K562 (cell line): ENCODE measurements around the gene HAP1. TPM values are rescaled to one million over a fixed set of nuclear protein-coding genes. Genes with fewer than 3 reads are reported as not detected.

Experiments
- EP400 ChIP-seq: fragments of 450-650 bp; IDR thresholded peaks from 2 replicates; pipeline ENCODE4 v1.6.1; 2017; ENCODE audit warnings: antibody characterized with exemption, mild to moderate bottlenecking, moderate library complexity
- FOXP1 ChIP-seq: sonication (generic); formaldehyde crosslinking; IDR thresholded peaks from 2 replicates; pipeline ENCODE4 v1.8.0; 2022; ENCODE audit warnings: mild to moderate bottlenecking, missing genetic modification reagents
- FOXP4 ChIP-seq: sonication (generic); formaldehyde crosslinking; IDR thresholded peaks from 2 replicates; pipeline ENCODE4 v1.8.0; 2022; ENCODE audit warnings: mild to moderate bottlenecking, missing genetic modification reagents, borderline replicate concordance
- GATAD2B ChIP-seq: fragments of 450-650 bp; IDR thresholded peaks from 2 replicates; pipeline ENCODE4 v1.6.1; 2017; ENCODE audit warnings: mild to moderate bottlenecking, borderline replicate concordance
- HDAC2 ChIP-seq: fragments of 450-650 bp; IDR thresholded peaks from 2 replicates; pipeline ENCODE4 v1.6.1; 2016; ENCODE audit warnings: mild to moderate bottlenecking
- IRF2 ChIP-seq: sonication (generic); formaldehyde crosslinking; IDR thresholded peaks from 2 replicates; pipeline ENCODE4 v1.8.1; 2022; ENCODE audit warnings: mild to moderate bottlenecking, missing genetic modification reagents
- KAT8 ChIP-seq: fragments of 450-650 bp; IDR thresholded peaks from 2 replicates; pipeline ENCODE4 v1.6.1; 2016; ENCODE audit warnings: low read depth, mild to moderate bottlenecking
- MCM3 ChIP-seq: fragments of 450-650 bp; IDR thresholded peaks from 2 replicates; pipeline ENCODE4 v1.6.1; 2016
- SMARCE1 ChIP-seq: fragments of 450-650 bp; IDR thresholded peaks from 2 replicates; pipeline ENCODE4 v1.7.1; 2016; ENCODE audit warnings: mild to moderate bottlenecking
- SPI1 ChIP-seq: IDR thresholded peaks from 2 replicates; pipeline ENCODE4 v1.6.1; 2011; ENCODE audit warnings: low read depth, low read length, control low read depth, borderline replicate concordance
- TBL1XR1 ChIP-seq, 2 experiments: IDR thresholded peaks; 2 replicates each; pipeline ENCODE4 v1.6.1; 2012; ENCODE audit warnings: improper control_type of control experiment in 2 of 2, low read length in 2 of 2, mild to moderate bottlenecking in 1 of 2
- THRAP3 ChIP-seq: fragments of 450-650 bp; IDR thresholded peaks from 2 replicates; pipeline ENCODE4 v1.6.1; 2016; ENCODE audit warnings: mild to moderate bottlenecking, inconsistent platforms, borderline replicate concordance
- VEZF1 ChIP-seq: fragments of 200-800 bp; sonication (Bioruptor generic); IDR thresholded peaks from 2 replicates; pipeline ENCODE4 v1.6.1; 2017; ENCODE audit warnings: missing genetic modification characterization, missing compliant biosample characterization
- ZKSCAN1 ChIP-seq: fragments of 150-350 bp; IDR thresholded peaks from 2 replicates; pipeline ENCODE4 v1.6.1; 2016; ENCODE audit warnings: low read depth, low read length
- ZNF280B ChIP-seq: fragments of 250-450 bp; sonication (Bioruptor Pico); IDR thresholded peaks from 2 replicates; pipeline ENCODE4 v1.5.1; 2021; ENCODE audit warnings: mild to moderate bottlenecking
- ZNF316 ChIP-seq: fragments of 450-650 bp; IDR thresholded peaks from 2 replicates; pipeline ENCODE4 v1.6.1; 2016
- ZNF512 ChIP-seq: IDR thresholded peaks from 2 replicates; pipeline ENCODE4 v1.6.1; 2016; ENCODE audit warnings: missing genetic modification characterization, missing compliant biosample characterization
- polyA plus RNA-seq, 8 experiments: library from polyadenylated mRNA; depleted of rRNA in 4 of 8; stranded (reverse) in 5 of 8; unstranded in 3 of 8; fragments of >200 nt; fragmentation: Nextera tagmentation in 2 of 8; fragmentation: Illumina TruSeq in 1 of 8; extraction: Ambion mirVana in 2 of 8; extraction: Trizol in 1 of 8; gene quantifications; 2 replicates each; pipeline versions ENCODE4 v1.2.1 to v1.2.3, GENCODE V29; 2011 to 2014; ENCODE audit warnings: inconsistent platforms in 1 of 8, missing spikeins in 1 of 8
- total RNA-seq, 7 experiments: library from RNA; depleted of rRNA in 6 of 7; stranded (reverse); fragments of >200 nt in 6 of 7; fragmentation: Illumina TruSeq in 2 of 7; extraction: Trizol in 2 of 7; gene quantifications; 2 replicates each; pipeline versions ENCODE4 v1.2.1 to v1.2.3, GENCODE V29; 2011 to 2021; ENCODE audit warnings: low replicate concordance in 1 of 7

The HAP1 gene
- total and polyA plus RNA-seq, 9 of the 15 experiments (the other 6 are each of a cell fraction or from before 2014, with no cell fraction given): under 0.01 to 0.09 (median 0.04) TPM; not detected in 6

- TF ChIP-seq VEZF1 (CRISPR knock-in tag) (no peak), KAT8 (no peak), SMARCE1 (no peak), IRF2 (no peak), ZKSCAN1 (peak; percentile 69), MCM3 (no peak), FOXP1 (CRISPR knock-in tag) (no peak), THRAP3 (peak; percentile 98), HDAC2 (no peak), TBL1XR1 (IDR thresholded peaks at IDR 0.05; ENCODE audit: low read length in 2 of 2) (peak in 1 of 2 experiments; percentile 93), ZNF280B (CRISPR knock-in tag) (peak; percentile 95), SPI1 (no peak), ZNF316 (peak; percentile 95), FOXP4 (CRISPR knock-in tag) (no peak), GATAD2B (peak; percentile 77; the same call in 1 of the 2 replicates), ZNF512 (tag) (no peak), EP400 (peak; percentile 56; the same call in 1 of the 2 replicates)
These were observed 56.0 kb downstream of the HAP1 start (continued) for GRCh38 chr17:41678411-41678906.
